Activated CD4-positive, alpha-beta T cell treated with anti-CD3 and anti-CD28 coated beads, Interleukin-2, amount 50 U/mL, for 24 hours (primary cell): ENCODE results near the gene CARHSP1.
"Not testable (repeated sequence)": the region's sequence is repeated elsewhere in the genome, so short reads cannot be mapped to it uniquely, and the experiment has no call there.

Experiments
- DNase-seq, 2 donors: peaks; one replicate each; pipeline ENCODE4 v3.0.0-alpha.2; 2020; ENCODE audit warnings: low read depth in 1 of 2, low spot score in 1 of 2

Gene CARHSP1

DNA sequence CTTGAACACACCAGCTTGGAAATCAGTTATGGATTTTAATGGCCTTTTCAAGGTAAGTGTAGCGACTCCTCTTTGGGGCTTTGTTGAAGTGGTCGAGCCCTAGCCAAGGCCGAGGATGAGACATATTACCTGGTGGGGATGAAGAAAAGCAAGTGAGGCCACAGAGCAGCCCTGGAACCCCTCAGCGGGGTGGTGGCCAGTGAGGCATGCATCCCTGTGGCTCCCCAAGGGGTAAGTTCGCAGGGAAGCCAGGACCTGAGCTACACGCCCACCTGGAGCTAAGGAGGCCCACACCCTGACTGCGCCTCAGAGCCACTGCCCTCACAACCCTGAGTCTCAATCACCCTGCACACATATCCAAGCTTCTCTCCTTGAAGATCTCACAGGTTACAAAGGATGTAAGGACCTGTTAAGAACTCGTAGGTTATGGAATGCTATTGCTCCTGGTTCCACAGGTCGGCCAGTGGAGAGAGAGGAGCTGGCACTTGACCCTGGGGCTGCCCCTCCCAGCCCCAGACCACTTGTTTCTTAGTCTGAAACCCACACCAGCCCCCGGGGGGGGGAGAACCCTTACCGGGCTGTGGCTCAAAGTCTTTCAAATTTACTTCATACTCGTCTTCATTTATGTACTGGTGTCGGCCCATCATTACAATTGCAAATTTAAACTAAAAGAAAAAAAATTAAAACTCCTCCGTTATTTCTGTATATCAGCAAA is 25.3 kb upstream of the CARHSP1 start:
- no peak for DNase-seq

DNA sequence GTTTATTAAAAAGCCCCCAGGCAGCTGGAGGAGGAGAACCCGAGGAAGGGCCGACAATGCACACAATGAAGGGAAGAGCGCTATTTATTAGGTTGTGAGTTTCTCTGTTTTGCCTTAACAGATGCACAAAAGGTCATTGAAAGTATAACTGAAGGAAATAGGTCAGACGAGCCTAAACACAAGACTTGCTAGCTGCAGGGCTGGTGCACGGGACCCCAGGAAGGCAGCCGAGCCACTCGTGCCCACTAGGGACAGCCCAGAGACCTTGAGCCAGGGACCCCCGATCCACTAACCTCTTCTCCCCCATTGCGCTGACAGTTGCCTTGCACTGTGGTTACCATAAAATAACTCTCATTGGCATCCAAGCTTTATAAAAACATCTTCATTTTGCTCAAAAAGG is 24.6 kb upstream of the CARHSP1 start:
- DNase-seq: no peak

DNA sequence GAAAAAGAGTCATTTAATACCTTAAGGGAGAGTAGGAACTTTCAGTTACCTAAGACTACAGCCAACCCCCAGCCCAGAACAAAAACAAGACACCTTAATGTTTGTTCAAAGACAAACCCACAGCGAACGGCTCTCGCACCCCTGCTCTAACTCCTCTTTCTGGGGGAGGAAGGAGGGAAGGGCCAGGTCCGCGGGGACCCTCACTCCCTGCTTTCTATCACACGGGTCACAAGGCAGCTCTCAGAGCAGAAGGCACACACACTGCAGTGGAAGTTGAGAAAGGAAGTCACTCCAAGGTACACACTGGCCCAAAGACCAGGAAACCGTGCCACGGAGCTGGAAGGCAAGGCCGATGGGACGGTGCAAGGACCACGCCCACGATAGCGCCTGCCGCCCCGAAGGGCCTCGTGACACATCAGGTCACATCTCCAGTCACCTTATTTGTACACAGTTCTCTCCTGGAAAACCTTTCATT is 23.3 kb upstream of the CARHSP1 start:
- no peak for DNase-seq

- DNase-seq: no peak
Observed at GRCh38 chr16:8890549-8890921, 21.7 kb upstream of the CARHSP1 start.

- DNase-seq: no peak
Observed at GRCh38 chr16:8889893-8890548, 21.2 kb upstream of the CARHSP1 start.

- no peak for DNase-seq
Observed at GRCh38 chr16:8888951-8889892, 20.4 kb upstream of the CARHSP1 start.

DNA sequence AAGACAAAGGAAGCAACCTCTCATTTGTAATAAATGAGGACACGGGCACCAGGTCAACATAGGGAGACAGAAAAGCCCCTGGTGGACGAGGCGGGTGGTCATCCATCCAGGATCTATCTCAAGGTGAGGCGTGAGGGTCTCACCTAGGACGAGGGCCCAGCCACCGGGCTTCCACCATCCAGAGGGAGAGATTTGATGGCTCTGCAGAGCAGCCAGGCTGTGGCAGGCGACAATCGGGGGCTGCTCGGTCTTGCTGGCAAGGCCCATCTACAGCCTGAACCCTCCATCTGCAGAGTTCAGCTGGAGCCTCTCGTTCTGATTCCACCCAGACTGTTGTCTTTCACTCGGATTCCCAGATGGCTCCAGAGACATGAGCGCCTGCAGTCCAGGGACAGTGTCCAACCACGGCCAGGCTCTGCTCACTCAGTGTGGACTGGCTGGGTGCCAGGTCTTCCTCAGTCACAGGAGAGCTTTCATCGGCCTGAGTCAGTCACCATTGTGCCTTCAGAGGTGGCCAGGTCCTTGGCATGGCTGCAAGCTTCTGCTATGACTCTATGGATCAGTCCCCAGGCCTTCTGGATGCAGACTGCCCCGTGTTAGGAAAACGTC is 19.2 kb upstream of the CARHSP1 start:
- no peak for DNase-seq

DNA sequence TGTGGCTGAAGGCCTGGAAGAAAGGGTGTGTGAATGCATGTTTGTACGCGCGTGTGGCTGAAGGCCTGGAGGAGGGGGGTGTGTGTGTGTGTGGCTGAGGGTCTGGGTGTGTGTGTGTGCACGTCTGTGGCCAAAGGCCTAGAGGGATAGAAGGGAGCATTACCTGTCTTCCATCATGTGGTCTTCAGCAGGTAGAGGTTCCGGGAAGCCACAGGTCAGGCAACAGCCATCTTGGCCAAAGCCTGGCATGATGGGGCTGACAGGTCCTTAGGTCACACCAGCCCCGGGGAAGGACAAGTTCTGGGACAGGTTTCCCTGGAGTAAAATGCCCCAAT is 18.6 kb upstream of the CARHSP1 start:
- DNase-seq: no peak

DNA sequence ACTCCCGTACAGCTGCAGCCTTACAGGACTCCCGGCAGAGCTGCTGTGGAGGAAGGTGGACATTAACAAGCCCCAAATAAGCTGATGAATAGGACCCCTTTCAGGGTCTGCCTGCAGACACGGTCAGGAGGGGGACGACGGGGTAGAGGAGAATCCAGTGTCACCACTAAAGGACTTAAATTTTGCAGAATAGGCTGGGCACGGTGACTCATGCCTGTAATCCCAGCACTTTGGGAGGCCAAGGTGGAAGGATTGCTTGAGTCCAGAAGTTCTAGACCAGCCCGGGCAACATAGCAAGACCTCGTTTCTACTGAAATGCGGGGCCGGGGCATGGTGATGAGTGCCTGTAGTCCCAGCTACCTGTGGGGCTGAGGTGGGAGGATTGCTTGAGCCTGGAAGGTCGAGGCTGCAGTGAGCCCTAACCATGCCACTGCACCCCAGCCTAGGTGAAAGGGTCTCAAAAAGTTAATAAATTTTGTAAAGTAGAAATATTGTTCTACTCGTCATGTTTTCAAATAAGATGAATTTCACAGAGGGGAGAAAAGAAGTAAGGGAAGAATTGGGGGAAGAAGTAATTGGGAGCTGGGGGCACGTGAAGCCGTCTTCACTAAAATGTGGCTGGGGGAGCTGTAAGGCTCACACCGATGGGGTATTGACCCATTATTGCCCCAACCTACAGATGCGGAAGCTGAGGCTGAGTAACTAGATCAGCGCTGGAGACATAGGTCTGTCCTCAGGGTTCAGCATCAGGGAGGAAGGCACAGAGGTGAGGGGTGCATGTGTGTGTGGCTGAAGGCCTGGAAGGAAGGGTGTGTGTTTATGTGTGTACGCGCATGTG is 18.0 kb upstream of the CARHSP1 start:
- DNase-seq: no peak

DNA sequence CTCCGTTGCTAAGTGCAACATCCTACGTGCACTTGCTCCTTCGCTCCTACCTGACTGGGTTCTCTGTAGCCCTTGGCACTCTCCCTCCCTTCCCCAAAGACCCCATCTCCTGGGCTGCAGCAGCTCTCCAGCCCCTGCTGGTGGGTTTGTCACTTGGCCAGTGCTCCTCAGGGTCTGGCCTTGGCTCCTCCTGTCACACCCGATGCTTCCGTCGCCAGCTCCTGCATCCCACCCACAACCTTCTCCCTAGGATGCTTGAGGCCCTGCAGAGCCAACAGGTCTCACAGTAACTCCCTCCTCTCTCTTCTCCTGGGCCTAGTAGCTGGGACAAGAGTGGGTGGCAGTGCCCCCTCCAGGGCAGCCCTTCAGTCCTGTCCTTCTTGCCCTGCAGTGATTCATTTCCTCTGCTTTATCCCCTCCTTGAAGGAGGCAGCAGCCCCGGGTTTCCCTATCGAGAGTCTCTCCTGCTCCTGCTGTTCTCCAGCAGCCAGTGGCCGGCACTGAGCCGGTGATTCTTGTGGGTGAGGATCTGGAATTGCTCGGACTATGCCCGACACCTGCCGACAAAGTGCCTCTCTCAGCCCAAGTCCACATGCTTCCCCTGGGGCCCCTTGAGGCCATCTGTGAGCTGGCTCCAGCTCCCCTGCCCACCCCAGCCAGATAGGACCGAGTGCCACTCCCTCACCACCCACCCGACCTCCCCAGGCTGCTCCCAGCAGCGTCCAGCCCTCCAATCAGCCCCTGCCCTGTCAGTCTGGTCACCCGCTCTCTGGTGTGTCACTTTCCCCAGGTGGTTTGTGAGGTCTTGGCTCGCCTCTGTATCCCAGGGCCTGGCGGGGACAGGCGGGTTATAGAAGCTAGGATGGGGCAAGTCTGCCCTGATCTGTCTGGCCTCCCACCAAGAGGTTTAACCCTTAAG is 17.1 kb upstream of the CARHSP1 start:
- DNase-seq: no peak

DNA sequence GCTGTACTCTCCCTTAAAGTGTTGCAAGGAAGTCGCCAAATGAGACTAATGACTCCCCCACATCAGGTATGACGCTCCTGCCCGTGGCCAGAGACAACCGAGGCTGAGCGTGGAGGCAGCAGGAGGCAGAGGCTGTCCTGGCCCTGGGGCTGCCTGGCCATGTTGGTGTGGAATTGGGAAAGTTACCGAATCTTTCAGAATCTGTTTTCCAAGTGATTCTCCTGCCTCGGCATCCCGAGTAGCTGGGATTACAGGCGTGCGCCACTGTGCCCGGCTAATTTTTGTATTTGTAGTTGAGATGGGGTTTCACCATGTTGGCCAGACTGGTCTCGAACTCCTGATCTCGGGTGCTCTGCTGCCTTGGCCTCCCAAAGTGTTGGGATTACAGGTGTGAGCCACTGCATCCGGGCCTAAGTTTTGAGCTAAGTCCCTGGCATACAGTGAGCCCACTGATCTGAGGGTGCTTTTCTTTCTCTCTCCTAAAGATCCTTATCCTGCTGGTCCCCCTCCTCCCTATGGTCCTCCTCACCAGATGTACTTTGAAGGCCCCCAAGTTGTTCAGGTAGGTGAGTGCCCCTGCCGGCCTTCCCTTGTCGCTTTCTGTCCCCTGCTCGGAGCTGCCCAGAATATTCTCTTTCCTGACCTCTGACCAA is 14.0 kb upstream of the CARHSP1 start:
- no peak for DNase-seq

GRCh38 chr16:8882041-8882617 is 13.3 kb upstream of the CARHSP1 start, which contains the start of gene LITAFD:
Gene LITAFD (plus strand): TSS chr16:8882351. CDS start chr16:8884356, 2,005 bp downstream.
- DNase-seq: no peak

GRCh38 chr16:8880839-8881510 is 12.2 kb upstream of the CARHSP1 start:
- DNase-seq: no peak

- no peak for DNase-seq
Observed at GRCh38 chr16:8878523-8878911, 9.7 kb upstream of the CARHSP1 start.

- no peak for DNase-seq
Observed at GRCh38 chr16:8877894-8878522, 9.2 kb upstream of the CARHSP1 start.

DNA sequence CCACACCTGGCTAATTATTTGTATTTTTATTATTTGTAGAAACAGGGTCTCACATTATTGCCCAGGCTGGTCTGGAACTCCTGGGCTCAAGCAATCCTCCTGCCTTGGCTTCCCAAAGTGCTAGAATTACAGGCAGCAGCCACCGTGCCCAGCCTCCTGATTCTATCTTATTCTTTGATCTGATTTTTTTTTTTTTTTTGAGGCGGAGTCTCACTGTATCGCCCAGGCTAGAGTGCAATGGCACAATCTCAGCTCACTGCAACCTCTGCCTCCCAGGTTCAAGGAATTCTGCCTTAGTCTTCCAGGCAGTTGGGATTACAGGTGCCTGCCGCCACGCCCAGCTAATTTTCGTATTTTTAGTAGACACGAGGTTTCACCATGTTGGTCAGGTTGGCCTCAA is 6.5 kb upstream of the CARHSP1 start:
- DNase-seq: not testable (repeated sequence)

GRCh38 chr16:8874388-8874787 is 5.6 kb upstream of the CARHSP1 start:
- DNase-seq: no peak

GRCh38 chr16:8873866-8874195 is 5.0 kb upstream of the CARHSP1 start:
- DNase-seq: not testable (repeated sequence)
